B cell (primary cell): ENCODE data around the gene AP1S2.

ENCODE experiments used
- EZH2 ChIP-seq: IDR thresholded peaks from 2 replicates; pipeline ENCODE4 v1.6.1; 2012; ENCODE audit warnings: borderline replicate concordance, low read depth, mild to moderate bottlenecking, moderate library complexity, low read length; ENCODE audit not compliant: insufficient read depth, poor library complexity, severe bottlenecking
- TF ChIP-seq, protein P1 (sequence below): fragments of 200-600 bp; IDR thresholded peaks from one replicate; pipeline ENCODE4 v1.8.0; 2022; ENCODE audit warnings: antibody characterized with exemption, mild to moderate bottlenecking

DNA sequence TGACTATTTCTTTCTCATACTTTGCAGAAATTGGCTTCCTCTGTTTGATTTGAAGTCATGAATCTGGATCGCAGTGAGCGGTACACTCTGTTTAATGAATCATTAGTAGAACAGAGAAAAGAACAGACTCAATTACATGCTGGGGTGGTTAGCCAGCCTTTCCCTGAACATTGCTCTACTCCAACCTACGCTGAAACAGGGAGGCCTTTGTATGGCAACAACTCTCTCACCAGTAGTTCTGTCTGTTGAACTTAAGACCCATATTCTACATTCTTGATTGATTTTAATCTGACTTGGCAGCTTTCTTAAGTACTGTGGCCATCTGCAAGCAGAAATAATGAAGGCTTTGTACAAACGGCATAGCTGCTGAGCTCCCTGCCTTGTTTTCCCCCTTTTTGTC lies 19.0 kb upstream of the AP1S2 start:
- TF ChIP-seq, protein P1, sequence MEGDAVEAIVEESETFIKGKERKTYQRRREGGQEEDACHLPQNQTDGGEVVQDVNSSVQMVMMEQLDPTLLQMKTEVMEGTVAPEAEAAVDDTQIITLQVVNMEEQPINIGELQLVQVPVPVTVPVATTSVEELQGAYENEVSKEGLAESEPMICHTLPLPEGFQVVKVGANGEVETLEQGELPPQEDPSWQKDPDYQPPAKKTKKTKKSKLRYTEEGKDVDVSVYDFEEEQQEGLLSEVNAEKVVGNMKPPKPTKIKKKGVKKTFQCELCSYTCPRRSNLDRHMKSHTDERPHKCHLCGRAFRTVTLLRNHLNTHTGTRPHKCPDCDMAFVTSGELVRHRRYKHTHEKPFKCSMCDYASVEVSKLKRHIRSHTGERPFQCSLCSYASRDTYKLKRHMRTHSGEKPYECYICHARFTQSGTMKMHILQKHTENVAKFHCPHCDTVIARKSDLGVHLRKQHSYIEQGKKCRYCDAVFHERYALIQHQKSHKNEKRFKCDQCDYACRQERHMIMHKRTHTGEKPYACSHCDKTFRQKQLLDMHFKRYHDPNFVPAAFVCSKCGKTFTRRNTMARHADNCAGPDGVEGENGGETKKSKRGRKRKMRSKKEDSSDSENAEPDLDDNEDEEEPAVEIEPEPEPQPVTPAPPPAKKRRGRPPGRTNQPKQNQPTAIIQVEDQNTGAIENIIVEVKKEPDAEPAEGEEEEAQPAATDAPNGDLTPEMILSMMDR = no peak
- no peak for TF ChIP-seq EZH2
